DND-41 (cell line): ENCODE measurements around the gene USF2.

Experiments used
- ATAC-seq: fragments of 200-7000 bp; cut with Tn5 transposase; 3 replicates; pipeline ENCODE4 v1.9.1; 2021; ENCODE audit warnings: low read depth; ENCODE audit not compliant: insufficient read depth
- DNase-seq: peaks from one replicate; pipeline ENCODE4 v3.0.0-alpha.2; 2020
- H2AFZ ChIP-seq: 2 replicates; pipeline ENCODE4 v1.6.0; 2012; ENCODE audit warnings: low read depth, low read length
- H3K27ac ChIP-seq: 2 replicates; pipeline ENCODE4 v1.5.1; 2012; ENCODE audit warnings: low read length, inconsistent platforms
- H3K27me3 ChIP-seq: fragments of 200-600 bp; sonication (generic); 2 replicates; pipeline ENCODE4 v1.6.0; 2012; ENCODE audit warnings: low read length, mild to moderate bottlenecking, inconsistent platforms; ENCODE audit not compliant: insufficient read depth, poor library complexity
- H3K36me3 ChIP-seq: 2 replicates; pipeline ENCODE4 v1.5.1; 2012; ENCODE audit warnings: low read length, inconsistent platforms; ENCODE audit not compliant: insufficient read depth
- H3K4me1 ChIP-seq: 2 replicates; pipeline ENCODE4 v1.5.1; 2012; ENCODE audit warnings: mild to moderate bottlenecking, low read length; ENCODE audit not compliant: insufficient read depth
- H3K4me2 ChIP-seq: 2 replicates; pipeline ENCODE4 v1.6.0; 2012; ENCODE audit warnings: mild to moderate bottlenecking, moderate library complexity, low read length, inconsistent platforms; ENCODE audit not compliant: insufficient read depth
- H3K4me3 ChIP-seq, 2 experiments: fragments of 200-600 bp in 1 of 2; shearing (Covaris generic) in 1 of 2; 2 replicates each; pipeline ENCODE4 v1.5.1; 2012 to 2016; ENCODE audit warnings: inconsistent platforms in 2 of 2, low read length in 2 of 2, mild to moderate bottlenecking in 2 of 2, low read depth in 1 of 2, moderate library complexity in 1 of 2
- H3K79me2 ChIP-seq: 2 replicates; pipeline ENCODE4 v1.6.0; 2012; ENCODE audit warnings: low read length, inconsistent platforms; ENCODE audit not compliant: insufficient read depth
- H3K9ac ChIP-seq: 2 replicates; pipeline ENCODE4 v1.6.0; 2012; ENCODE audit warnings: low read depth, mild to moderate bottlenecking, inconsistent platforms, low read length, moderate library complexity
- H3K9me3 ChIP-seq: 2 replicates; pipeline ENCODE4 v1.5.1; 2012; ENCODE audit warnings: low read length, moderate library complexity, mild to moderate bottlenecking, inconsistent platforms; ENCODE audit not compliant: insufficient read depth, severe bottlenecking
- H4K20me1 ChIP-seq: 2 replicates; pipeline ENCODE4 v1.6.0; 2012; ENCODE audit warnings: low read length; ENCODE audit not compliant: insufficient read depth
- CTCF ChIP-seq: IDR thresholded peaks from 2 replicates; pipeline ENCODE4 v1.5.1; 2012; ENCODE audit warnings: borderline replicate concordance, low read length, moderate library complexity, mild to moderate bottlenecking; ENCODE audit not compliant: poor library complexity, severe bottlenecking; ENCODE audit errors: extremely low read depth
- EZH2 ChIP-seq: IDR thresholded peaks from 3 replicates; pipeline ENCODE4 v1.6.1; 2012; ENCODE audit warnings: borderline replicate concordance, low read depth, mild to moderate bottlenecking, moderate library complexity, low read length, inconsistent platforms; ENCODE audit not compliant: severe bottlenecking

The USF2 gene

DNA sequence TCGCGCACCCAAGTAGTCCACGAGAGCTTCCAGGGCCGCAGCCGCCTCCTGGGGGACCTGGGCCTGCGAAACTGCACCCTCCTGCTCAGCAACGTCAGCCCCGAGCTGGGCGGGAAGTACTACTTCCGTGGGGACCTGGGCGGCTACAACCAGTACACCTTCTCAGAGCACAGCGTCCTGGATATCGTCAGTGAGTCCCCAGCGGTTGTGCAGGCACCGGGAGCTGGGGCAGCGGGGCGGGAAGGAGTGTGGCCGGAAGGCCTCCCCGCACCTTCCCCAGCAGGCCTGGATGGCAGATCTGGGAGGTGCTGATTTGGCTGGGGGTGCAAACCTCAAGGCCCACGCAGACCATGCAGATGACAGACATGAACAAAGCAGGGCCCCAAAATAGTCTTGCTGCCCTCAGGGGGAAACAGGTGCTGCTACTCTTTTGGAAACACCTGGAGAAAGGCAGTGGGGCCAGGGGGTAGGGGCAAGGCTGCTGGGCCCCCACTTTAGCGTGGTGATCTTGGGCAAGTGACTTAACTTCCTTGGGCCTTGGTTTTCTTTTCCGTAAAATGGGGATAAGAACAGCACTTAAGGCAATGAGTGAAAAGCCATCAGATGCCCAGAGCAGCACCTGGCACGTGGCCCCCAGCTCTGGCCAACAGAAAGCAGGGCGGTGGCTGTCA, 27.2 kb downstream of the USF2 start:
- H3K4me2 ChIP-seq, result no peak overlapping the region
- no peaks in the 10 kb centered on the region for H3K27me3 ChIP-seq
- H3K4me1 ChIP-seq, result no peaks in the 10 kb centered on the region
- H2AFZ ChIP-seq, result no peak overlapping the region
- peak; percentile 55 for ATAC-seq
- TF ChIP-seq EZH2 (no peak), CTCF (no peak)
- no peak for DNase-seq
- H3K4me3 ChIP-seq, result no peak overlapping the region
- H3K36me3 ChIP-seq, result no peaks in the 10 kb centered on the region
- H4K20me1 ChIP-seq, result peaks cover 19% of the 10 kb centered on the region
- no peak overlapping the region for H3K9ac ChIP-seq
- no peaks in the 10 kb centered on the region for H3K79me2 ChIP-seq
- no peaks in the 10 kb centered on the region for H3K9me3 ChIP-seq
- H3K27ac ChIP-seq, result no peak overlapping the region

- Histone ChIP-seq H2AFZ (no peak overlapping the region), H3K79me2 (no peaks in the 10 kb centered on the region), H3K36me3 (no peaks in the 10 kb centered on the region), H3K4me2 (no peak overlapping the region), H3K9me3 (no peaks in the 10 kb centered on the region), H3K27me3 (no peaks in the 10 kb centered on the region), H4K20me1 (peaks cover 19% of the 10 kb centered on the region), H3K27ac (no peak overlapping the region), H3K4me1 (no peaks in the 10 kb centered on the region), H3K4me3 (no peak overlapping the region), H3K9ac (no peak overlapping the region)
- ATAC-seq, result 0 out of 3 replicates have a peak, but pooled peaks have one; percentile 35
- TF ChIP-seq EZH2 (no peak), CTCF (no peak)
- DNase-seq, result no peak
Measured at GRCh38 chr19:35296644-35297514, 28.1 kb downstream of the USF2 start.

GRCh38 chr19:35297515-35297848, 28.7 kb downstream of the USF2 start:
- no peak for DNase-seq

More at GRCh38 chr19:35297515-35297848, 28.7 kb downstream of the USF2 start:
- Histone ChIP-seq H3K4me3 (no peak overlapping the region), H4K20me1 (peaks cover 19% of the 10 kb centered on the region), H3K9me3 (no peaks in the 10 kb centered on the region), H3K27ac (no peak overlapping the region), H3K9ac (no peak overlapping the region), H3K27me3 (no peaks in the 10 kb centered on the region), H2AFZ (no peak overlapping the region), H3K4me1 (no peaks in the 10 kb centered on the region), H3K79me2 (no peaks in the 10 kb centered on the region), H3K36me3 (no peaks in the 10 kb centered on the region), H3K4me2 (no peak overlapping the region)
- TF ChIP-seq EZH2, result no peak
- TF ChIP-seq CTCF, result no peak
- no peak for ATAC-seq
